Measurements from ENCODE around the gene RIN2.

The RIN2 gene

GRCh38 chr20:19713822-19714578 lies 44.1 kb upstream of the RIN2 start:
- ChIA-PET CTCF (interaction anchor here (0.6 to 1.2 kb wide), 4 partner anchors 8 to 280 kb away, joined by 3 to 5 read pairs (median 3); no protein-coding TSS in a partner anchor), POLR2A (interaction anchor here (0.7 kb wide), 1 partner anchor 208 kb away, joined by 6 read pairs; no protein-coding TSS in a partner anchor)
- no peak for TF ChIP-seq CTCF (IDR thresholded peaks at IDR 0.05; ENCODE audit: control extremely low read depth, extremely low read depth, low read depth, missing control alignments)
- DNase-seq (ENCODE audit: extremely low spot score), result no peak

DNA sequence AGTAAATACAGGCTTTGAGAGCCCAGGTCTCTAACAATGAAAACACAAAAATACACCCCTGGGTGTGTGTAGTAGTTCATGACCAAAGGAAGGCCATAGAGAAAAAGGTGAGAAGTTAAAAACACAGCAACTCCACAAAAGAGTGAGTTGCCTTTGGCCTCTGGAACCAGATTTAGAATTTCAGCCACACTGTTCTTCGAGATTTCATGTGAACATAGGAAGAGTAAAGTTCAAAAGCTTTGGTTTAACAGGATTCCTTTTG lies 43.5 kb upstream of the RIN2 start:
- DNase-seq (ENCODE audit: extremely low spot score), result no peak
- ChIA-PET POLR2A (interaction anchor here (0.7 kb wide), 1 partner anchor 207 kb away, joined by 6 read pairs; no protein-coding TSS in a partner anchor), CTCF (interaction anchor here (0.6 to 1.2 kb wide), 4 partner anchors 9 to 280 kb away, joined by 3 to 5 read pairs (median 3); no protein-coding TSS in a partner anchor)
- TF ChIP-seq CTCF (IDR thresholded peaks at IDR 0.05; ENCODE audit: control extremely low read depth, extremely low read depth, low read depth, missing control alignments), result no peak

DNA sequence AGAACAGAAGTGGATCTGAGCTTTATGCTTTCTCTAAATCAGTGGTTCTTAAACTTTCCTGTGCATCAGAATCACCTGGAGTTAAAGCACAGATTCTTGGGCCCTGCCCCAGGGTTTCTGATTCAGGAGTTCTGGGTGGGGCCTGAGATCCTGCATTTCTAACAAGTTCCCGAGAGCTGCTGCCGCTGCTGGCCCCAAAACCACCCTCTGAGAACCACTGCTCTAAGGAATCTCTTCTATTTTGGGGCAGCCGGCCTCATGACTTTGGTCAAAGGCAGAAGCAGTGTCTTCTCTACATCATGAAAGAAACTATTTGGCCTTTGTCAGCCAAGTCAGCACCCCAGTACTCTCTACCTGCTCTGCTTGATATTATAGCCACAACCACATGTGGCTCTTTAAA lies 42.1 kb upstream of the RIN2 start:
- ChIA-PET CTCF (no interaction called here), POLR2A (no interaction called here)
- DNase-seq (ENCODE audit: extremely low spot score), result no peak
- TF ChIP-seq CTCF (IDR thresholded peaks at IDR 0.05; ENCODE audit: control extremely low read depth, extremely low read depth, low read depth, missing control alignments), result no peak

- POLR2A ChIA-PET, result no interaction called here
- CTCF ChIA-PET, result no interaction called here
- no peak for TF ChIP-seq CTCF (IDR thresholded peaks at IDR 0.05; ENCODE audit: control extremely low read depth, extremely low read depth, low read depth, missing control alignments)
- no peak for DNase-seq (ENCODE audit: extremely low spot score)
These were observed 39.2 kb upstream of the RIN2 start for GRCh38 chr20:19718880-19719279.

- no peak for TF ChIP-seq CTCF (IDR thresholded peaks at IDR 0.05; ENCODE audit: control extremely low read depth, extremely low read depth, low read depth, missing control alignments)
- DNase-seq (ENCODE audit: extremely low spot score), result no peak
- ChIA-PET POLR2A (no interaction called here), CTCF (no interaction called here)
These were observed 37.1 kb upstream of the RIN2 start for GRCh38 chr20:19720991-19721390.

DNA sequence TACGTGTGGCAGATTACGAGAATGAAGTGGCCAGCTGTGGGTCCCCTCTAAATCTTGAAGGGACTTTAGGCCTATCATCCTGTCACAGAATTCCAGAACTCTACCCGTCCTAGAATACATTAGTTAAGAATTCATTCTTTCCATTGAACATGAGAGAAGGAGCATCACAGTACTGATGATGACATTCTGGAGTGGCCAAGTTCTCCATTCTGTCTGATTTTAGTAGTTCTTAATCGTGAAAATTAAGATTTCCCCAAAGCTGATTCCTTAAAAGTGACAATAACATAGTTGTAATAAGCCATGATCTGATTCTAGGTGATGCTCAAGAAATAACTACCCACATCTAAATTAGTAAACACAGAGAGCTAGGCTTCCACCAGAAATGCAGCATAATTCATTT lies 35.0 kb upstream of the RIN2 start:
- no peak for TF ChIP-seq CTCF (IDR thresholded peaks at IDR 0.05; ENCODE audit: control extremely low read depth, extremely low read depth, low read depth, missing control alignments)
- ChIA-PET CTCF (no interaction called here), POLR2A (no interaction called here)

More for the DNA sequence above, 35.0 kb upstream of the RIN2 start:
- DNase-seq (ENCODE audit: extremely low spot score), result no peak

All from GM10248 (cell line).